Activated T-helper 17 cell treated with anti-CD3 and anti-CD28 coated beads, Interleukin-2, amount 50 U/mL, for 72 hours (primary cell): ENCODE measurements around the gene PPP2R2B. TPM values are rescaled to one million over a fixed set of nuclear protein-coding genes. Genes with fewer than 3 reads are reported as not detected.

Experiments used
- ATAC-seq: fragments of 150-1000 bp; cut with Tn5 transposase; replicated peaks from 2 replicates; pipeline ENCODE4 v1.10.0; 2021; ENCODE audit warnings: mild to moderate bottlenecking, moderate library complexity
- H3K27ac Mint-ChIP-seq: one replicate; pipeline ENCODE4 v1.8.0; 2022; ENCODE audit warnings: mixed read lengths
- H3K27me3 Mint-ChIP-seq: one replicate; pipeline ENCODE4 v1.8.0; 2022; ENCODE audit warnings: mixed read lengths
- H3K36me3 Mint-ChIP-seq: one replicate; pipeline ENCODE4 v1.8.0; 2022; ENCODE audit warnings: low read depth, mild to moderate bottlenecking, mixed read lengths
- H3K4me1 Mint-ChIP-seq: one replicate; pipeline ENCODE4 v1.8.0; 2022; ENCODE audit warnings: mixed read lengths
- H3K4me3 Mint-ChIP-seq: one replicate; pipeline ENCODE4 v1.8.0; 2022; ENCODE audit warnings: mild to moderate bottlenecking, mixed read lengths
- H3K9me3 Mint-ChIP-seq: one replicate; pipeline ENCODE4 v1.8.0; 2022; ENCODE audit warnings: mixed read lengths
- total RNA-seq, 2 donors: library from RNA; stranded (reverse); gene quantifications; one replicate each; pipeline ENCODE4 v1.2.3, GENCODE V29; 2022

The PPP2R2B gene
- total RNA-seq, 2 donors from 2014 or later = 1.0 to 2.2 TPM

- H3K36me3 Mint-ChIP-seq = no peaks in the 10 kb centered on the region
- H3K27me3 Mint-ChIP-seq = no peaks in the 10 kb centered on the region
- H3K27ac Mint-ChIP-seq = no peak overlapping the region
- ATAC-seq = peak; percentile 28
- no peak overlapping the region for H3K4me3 Mint-ChIP-seq
- peaks cover 7% of the 10 kb centered on the region for H3K4me1 Mint-ChIP-seq
- H3K9me3 Mint-ChIP-seq = peaks cover 5% of the 10 kb centered on the region
Measured at GRCh38 chr5:146796144-146796543, 82.4 kb downstream of the PPP2R2B start.

DNA sequence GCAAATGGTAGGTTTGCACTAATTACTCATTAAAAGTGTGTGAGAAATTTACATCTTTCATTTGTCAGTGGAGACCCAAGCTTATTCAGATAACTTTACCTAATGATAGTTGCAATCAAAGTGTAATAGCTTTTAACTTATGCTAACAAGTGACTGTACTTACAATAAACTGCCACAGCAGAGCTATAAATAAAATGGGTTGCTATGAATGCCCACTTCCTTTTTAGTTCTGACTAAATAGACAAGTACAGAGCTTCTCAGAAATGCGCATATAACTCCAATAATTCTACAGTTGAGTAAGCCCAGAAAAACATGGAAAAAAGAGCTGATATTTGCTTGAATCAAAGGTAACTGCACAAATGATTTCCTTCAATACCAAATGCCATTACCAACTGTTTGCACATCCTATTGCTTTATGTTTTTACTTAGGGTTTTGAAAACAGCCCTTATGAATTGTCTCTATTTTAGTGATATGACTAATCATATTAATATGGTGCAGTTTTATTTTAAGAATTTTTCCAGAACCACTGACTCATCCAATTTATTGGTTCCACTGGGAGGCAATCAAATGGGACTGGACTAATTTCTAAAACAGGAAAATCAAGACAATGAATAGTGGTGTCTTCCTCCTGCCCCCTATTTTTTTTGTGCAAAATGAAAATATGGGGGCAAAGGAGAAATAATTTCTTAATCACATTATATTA is 84.1 kb downstream of the PPP2R2B start:
- Mint-ChIP-seq H3K9me3 (peaks cover 5% of the 10 kb centered on the region), H3K4me3 (peak overlapping the region; percentile 24), H3K27me3 (no peaks in the 10 kb centered on the region), H3K36me3 (no peaks in the 10 kb centered on the region), H3K4me1 (peaks cover 11% of the 10 kb centered on the region), H3K27ac (no peak overlapping the region)
- ATAC-seq = peak; percentile 82

DNA sequence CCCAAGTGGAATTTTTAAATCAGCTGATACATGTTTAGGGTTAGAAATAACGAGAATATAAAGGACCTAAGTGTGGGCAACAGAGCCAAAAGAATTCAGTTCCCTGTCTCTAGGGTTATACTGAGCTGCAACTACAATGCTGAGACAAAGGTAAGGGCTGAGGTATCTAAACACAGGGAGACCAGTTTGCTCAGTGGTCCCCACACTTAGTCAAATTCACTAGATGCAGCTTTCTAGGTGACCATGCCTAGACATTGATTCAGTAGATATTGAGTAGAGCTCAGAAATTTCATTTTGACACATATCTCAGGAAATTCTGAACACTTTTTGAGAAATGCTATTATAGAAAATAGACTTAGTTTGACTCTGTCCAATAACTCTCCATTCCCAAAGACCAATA is 84.8 kb downstream of the PPP2R2B start:
- H3K9me3 Mint-ChIP-seq = peaks cover 5% of the 10 kb centered on the region
- H3K4me3 Mint-ChIP-seq = peak overlapping the region; percentile 24
- H3K4me1 Mint-ChIP-seq = peaks cover 13% of the 10 kb centered on the region
- no peaks in the 10 kb centered on the region for H3K27me3 Mint-ChIP-seq
- H3K27ac Mint-ChIP-seq = no peak overlapping the region
- ATAC-seq = peak; percentile 48
- H3K36me3 Mint-ChIP-seq = no peaks in the 10 kb centered on the region

DNA sequence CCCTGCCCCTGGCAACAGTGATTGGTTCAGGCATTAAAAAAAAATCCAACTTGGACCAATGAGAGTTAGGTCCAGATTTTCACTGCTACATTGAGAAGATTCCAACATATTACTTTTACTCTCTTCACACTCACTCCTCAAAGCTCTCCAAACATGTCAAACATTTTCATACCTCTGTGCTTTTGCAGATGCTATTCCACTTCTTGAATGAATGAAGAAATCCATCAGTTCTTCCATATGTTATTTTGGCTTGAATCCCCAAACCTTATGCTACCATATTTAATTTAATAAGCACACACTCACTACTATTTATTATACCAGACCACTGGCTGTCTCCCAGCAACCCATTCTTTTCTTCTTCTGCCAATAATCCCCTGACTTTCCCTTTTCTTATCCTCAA is 87.1 kb downstream of the PPP2R2B start:
- Mint-ChIP-seq H3K36me3 (no peaks in the 10 kb centered on the region), H3K9me3 (peaks cover 5% of the 10 kb centered on the region), H3K4me3 (no peak overlapping the region), H3K4me1 (peaks cover 13% of the 10 kb centered on the region), H3K27me3 (no peaks in the 10 kb centered on the region), H3K27ac (no peak overlapping the region)
- ATAC-seq = no peak

GRCh38 chr5:146789712-146790653 is 88.6 kb downstream of the PPP2R2B start:
- Mint-ChIP-seq H3K9me3 (peaks cover 5% of the 10 kb centered on the region), H3K4me1 (peaks cover 13% of the 10 kb centered on the region), H3K36me3 (no peaks in the 10 kb centered on the region), H3K27me3 (no peaks in the 10 kb centered on the region), H3K4me3 (no peak overlapping the region), H3K27ac (no peak overlapping the region)
- no peak for ATAC-seq

DNA sequence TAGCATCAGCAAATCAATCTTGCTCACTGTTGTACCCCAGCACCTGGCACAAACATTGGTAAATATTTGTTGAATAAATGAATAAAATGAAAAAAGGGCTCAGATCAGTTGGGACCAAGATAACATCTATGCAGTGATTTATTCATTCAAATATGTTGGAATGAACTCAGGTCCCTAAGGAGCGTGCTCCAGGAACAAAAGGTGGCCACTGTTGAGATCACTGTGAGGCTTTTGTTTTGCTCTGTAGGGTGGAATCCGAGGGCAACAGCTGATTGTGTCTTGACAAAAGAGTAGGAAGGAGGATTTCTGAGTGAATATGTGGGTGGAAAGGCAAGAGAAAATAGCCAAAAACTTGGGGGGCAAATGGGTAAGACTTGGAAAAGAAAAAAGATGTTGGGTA is 89.7 kb downstream of the PPP2R2B start:
- Mint-ChIP-seq H3K4me3 (no peak overlapping the region), H3K27me3 (no peaks in the 10 kb centered on the region), H3K9me3 (peaks cover 5% of the 10 kb centered on the region), H3K36me3 (no peaks in the 10 kb centered on the region), H3K4me1 (peaks cover 13% of the 10 kb centered on the region), H3K27ac (no peak overlapping the region)
- no peak for ATAC-seq

DNA sequence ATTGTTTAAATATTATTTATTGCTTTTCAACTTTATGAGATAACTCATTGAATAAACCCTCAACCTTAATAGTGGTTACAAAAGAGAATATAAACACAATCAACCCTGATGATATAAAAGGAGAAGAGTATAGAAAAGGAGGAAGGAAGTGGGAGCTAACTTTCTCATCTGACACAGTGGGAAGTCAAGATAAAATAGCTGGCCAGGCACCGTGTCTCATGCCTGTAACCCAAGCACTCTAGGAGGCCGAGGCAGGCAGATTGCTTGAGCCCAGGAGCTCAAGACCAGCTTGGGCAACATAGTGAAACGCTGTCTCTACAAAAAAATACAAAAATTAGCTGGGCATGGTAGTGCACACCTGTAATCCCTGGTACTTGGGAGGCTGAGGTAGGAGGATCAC is 93.5 kb downstream of the PPP2R2B start:
- Mint-ChIP-seq H3K27ac (no peak overlapping the region), H3K9me3 (no peaks in the 10 kb centered on the region), H3K36me3 (no peaks in the 10 kb centered on the region), H3K27me3 (no peaks in the 10 kb centered on the region), H3K4me3 (no peak overlapping the region), H3K4me1 (peaks cover 5% of the 10 kb centered on the region)
- ATAC-seq = no peak

DNA sequence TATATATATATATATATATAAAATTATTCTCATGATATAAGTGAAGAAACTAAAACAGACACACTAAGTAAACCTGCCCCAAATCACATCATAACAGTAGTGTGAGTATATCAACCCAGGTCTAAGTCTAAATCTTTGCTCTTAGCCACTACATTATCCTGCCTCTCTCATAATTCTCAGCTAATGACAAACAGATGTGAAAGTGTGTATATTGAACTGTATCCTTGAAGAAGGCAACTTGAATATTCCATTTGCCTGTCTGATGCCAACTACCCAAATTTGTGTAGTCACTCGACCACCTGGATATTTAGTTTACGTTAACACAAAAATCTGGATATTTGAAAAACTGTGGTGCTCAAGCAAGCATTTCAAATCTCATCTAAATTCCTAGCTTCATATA is 97.4 kb downstream of the PPP2R2B start:
- H3K27ac Mint-ChIP-seq = no peak overlapping the region
- ATAC-seq = no peak
- H3K4me1 Mint-ChIP-seq = no peaks in the 10 kb centered on the region
- no peaks in the 10 kb centered on the region for H3K36me3 Mint-ChIP-seq
- H3K9me3 Mint-ChIP-seq = no peaks in the 10 kb centered on the region
- no peak overlapping the region for H3K4me3 Mint-ChIP-seq
- no peaks in the 10 kb centered on the region for H3K27me3 Mint-ChIP-seq

GRCh38 chr5:146779211-146779869 is 99.2 kb downstream of the PPP2R2B start:
- Mint-ChIP-seq H3K4me1 (no peaks in the 10 kb centered on the region), H3K27me3 (no peaks in the 10 kb centered on the region), H3K27ac (no peak overlapping the region), H3K9me3 (no peaks in the 10 kb centered on the region), H3K4me3 (no peak overlapping the region), H3K36me3 (no peaks in the 10 kb centered on the region)
- ATAC-seq = no peak

- no peaks in the 10 kb centered on the region for H3K4me1 Mint-ChIP-seq
- no peaks in the 10 kb centered on the region for H3K9me3 Mint-ChIP-seq
- H3K27ac Mint-ChIP-seq = no peak overlapping the region
- H3K27me3 Mint-ChIP-seq = no peaks in the 10 kb centered on the region
- H3K36me3 Mint-ChIP-seq = no peaks in the 10 kb centered on the region
- ATAC-seq = no peak
- no peak overlapping the region for H3K4me3 Mint-ChIP-seq
Measured at GRCh38 chr5:146778795-146779194, 99.8 kb downstream of the PPP2R2B start.

GRCh38 chr5:146778261-146778660 is 100.3 kb downstream of the PPP2R2B start:
- H3K36me3 Mint-ChIP-seq = no peaks in the 10 kb centered on the region
- no peaks in the 10 kb centered on the region for H3K9me3 Mint-ChIP-seq
- H3K4me3 Mint-ChIP-seq = no peak overlapping the region
- H3K27ac Mint-ChIP-seq = no peak overlapping the region
- no peaks in the 10 kb centered on the region for H3K27me3 Mint-ChIP-seq
- no peaks in the 10 kb centered on the region for H3K4me1 Mint-ChIP-seq
- no peak for ATAC-seq

- no peaks in the 10 kb centered on the region for H3K9me3 Mint-ChIP-seq
- no peak for ATAC-seq
- H3K4me1 Mint-ChIP-seq = no peaks in the 10 kb centered on the region
- H3K36me3 Mint-ChIP-seq = no peaks in the 10 kb centered on the region
- no peaks in the 10 kb centered on the region for H3K27me3 Mint-ChIP-seq
- H3K4me3 Mint-ChIP-seq = no peak overlapping the region
- no peak overlapping the region for H3K27ac Mint-ChIP-seq
Measured at GRCh38 chr5:146772881-146773466, 105.6 kb downstream of the PPP2R2B start.

- Mint-ChIP-seq H3K9me3 (no peaks in the 10 kb centered on the region), H3K27me3 (no peaks in the 10 kb centered on the region), H3K4me3 (no peak overlapping the region), H3K27ac (no peak overlapping the region), H3K36me3 (no peaks in the 10 kb centered on the region), H3K4me1 (no peaks in the 10 kb centered on the region)
- no peak for ATAC-seq
Measured at GRCh38 chr5:146770980-146771379, 107.6 kb downstream of the PPP2R2B start.

DNA sequence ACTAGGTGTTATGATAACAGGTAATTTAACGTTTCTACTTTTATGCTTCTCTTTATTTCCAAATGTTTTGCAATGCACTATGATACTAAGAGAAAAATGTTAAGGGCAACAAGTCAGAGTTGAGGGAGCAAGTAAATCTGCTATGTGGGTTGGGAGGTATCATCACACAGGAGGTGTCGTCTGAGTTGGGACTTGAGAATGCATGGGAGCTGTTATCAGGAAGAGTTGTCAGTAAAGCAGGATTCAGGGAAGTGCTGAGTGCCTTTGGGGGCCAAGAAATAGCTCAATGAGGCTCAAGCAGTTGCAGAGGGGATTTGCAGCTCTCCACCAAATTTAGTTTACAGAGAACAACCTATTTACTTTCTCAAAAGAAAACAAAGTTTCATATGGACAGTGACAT is 108.0 kb downstream of the PPP2R2B start:
- H3K36me3 Mint-ChIP-seq = no peaks in the 10 kb centered on the region
- no peak for ATAC-seq

More for the DNA sequence above, 108.0 kb downstream of the PPP2R2B start:
- Mint-ChIP-seq H3K27ac (no peak overlapping the region), H3K4me1 (peaks cover 1% of the 10 kb centered on the region), H3K9me3 (no peaks in the 10 kb centered on the region), H3K4me3 (no peak overlapping the region), H3K27me3 (no peaks in the 10 kb centered on the region)
